Stimulated activated naive B cell treated with anti-CD40 and anti-IgM and Interleukin-4, amounts not matched to agents 10 μg/mL and 1 μg/mL and 100 μg/mL, for 72 hours (primary cell): ENCODE results near the gene NEAT1.
A peak's percentile ranks its signal among the peaks of the same experiment; 100 is the strongest.
"Not testable (repeated sequence)": the region's sequence is repeated elsewhere in the genome, so short reads cannot be mapped to it uniquely, and the experiment has no call there.

Experiments used
- ATAC-seq, 2 donors: fragments of 150-1000 bp; cut with Tn5 transposase; replicated peaks; 2 replicates each; pipeline ENCODE4 v1.10.0; 2021; ENCODE audit warnings: moderate library complexity in 1 of 2
- DNase-seq: peaks from one replicate; pipeline ENCODE4 v3.0.0; 2021
- H3K27ac Mint-ChIP-seq: one replicate; pipeline ENCODE4 v1.8.0; 2022; ENCODE audit warnings: mild to moderate bottlenecking, mixed read lengths
- H3K27me3 Mint-ChIP-seq, 2 donors: one replicate each; pipeline ENCODE4 v1.8.0; 2022; ENCODE audit warnings: mixed read lengths in 2 of 2
- H3K36me3 Mint-ChIP-seq, 2 donors: one replicate each; pipeline ENCODE4 v1.8.0; 2022; ENCODE audit warnings: mixed read lengths in 2 of 2, mild to moderate bottlenecking in 1 of 2
- H3K4me1 Mint-ChIP-seq, 2 donors: one replicate each; pipeline ENCODE4 v1.8.0; 2022; ENCODE audit warnings: mixed read lengths in 2 of 2, mild to moderate bottlenecking in 1 of 2
- H3K4me3 Mint-ChIP-seq, 2 donors: one replicate each; pipeline ENCODE4 v1.8.0; 2022; ENCODE audit warnings: mild to moderate bottlenecking in 2 of 2, mixed read lengths in 2 of 2, moderate library complexity in 1 of 2
- H3K9me3 Mint-ChIP-seq, 2 donors: one replicate each; pipeline ENCODE4 v1.8.0; 2022; ENCODE audit warnings: mixed read lengths in 2 of 2, mild to moderate bottlenecking in 1 of 2

The NEAT1 gene

DNA sequence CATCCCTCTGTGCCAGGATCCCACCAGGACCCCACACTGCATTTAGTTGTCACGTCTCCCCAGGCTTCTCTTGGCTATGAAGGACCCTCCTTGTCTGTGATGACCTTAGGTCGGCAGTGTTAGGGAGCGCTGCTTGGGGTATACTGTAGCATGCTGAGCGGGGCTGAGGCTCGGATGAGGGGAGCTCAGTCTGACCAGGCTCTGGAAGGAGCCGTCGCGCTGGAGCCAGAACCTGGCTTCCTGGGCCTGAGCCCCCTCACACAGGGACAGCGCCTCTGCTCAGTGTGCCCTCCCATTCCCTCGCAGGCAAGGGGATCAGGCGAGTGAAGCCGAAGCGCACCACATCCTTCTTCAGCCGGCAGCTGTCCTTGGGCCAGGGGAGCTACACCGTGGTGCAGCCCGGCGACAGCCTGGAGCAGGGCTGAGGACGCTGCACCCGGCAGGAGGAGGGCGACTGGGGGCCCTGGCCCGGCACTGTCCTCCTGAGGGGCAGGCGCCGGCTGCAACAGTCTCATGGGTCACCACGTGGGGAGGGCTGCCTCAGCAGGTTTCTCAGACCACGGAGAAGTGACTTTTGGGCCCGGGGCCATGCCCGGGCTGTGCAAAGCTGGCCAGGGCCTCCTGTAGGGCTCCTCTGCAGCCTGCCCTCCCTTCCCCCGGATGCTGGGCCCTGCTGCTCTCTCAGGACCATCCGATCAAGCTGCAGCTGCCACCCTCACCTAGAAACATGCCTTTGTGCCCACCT lies 11.5 kb upstream of the NEAT1 start:
- H3K4me3 Mint-ChIP-seq, result no peak overlapping the region
- ATAC-seq (no peak), DNase-seq (no peak)
- H3K4me1 Mint-ChIP-seq, result peaks cover 19 to 23% of the 10 kb centered on the region in 2 donors
- peaks cover 26 to 27% of the 10 kb centered on the region in 2 donors for H3K36me3 Mint-ChIP-seq
- H3K27ac Mint-ChIP-seq, result peak overlapping the region; percentile 56
- H3K9me3 Mint-ChIP-seq, result no peaks in the 10 kb centered on the region
- H3K27me3 Mint-ChIP-seq, result no peaks in the 10 kb centered on the region

DNA sequence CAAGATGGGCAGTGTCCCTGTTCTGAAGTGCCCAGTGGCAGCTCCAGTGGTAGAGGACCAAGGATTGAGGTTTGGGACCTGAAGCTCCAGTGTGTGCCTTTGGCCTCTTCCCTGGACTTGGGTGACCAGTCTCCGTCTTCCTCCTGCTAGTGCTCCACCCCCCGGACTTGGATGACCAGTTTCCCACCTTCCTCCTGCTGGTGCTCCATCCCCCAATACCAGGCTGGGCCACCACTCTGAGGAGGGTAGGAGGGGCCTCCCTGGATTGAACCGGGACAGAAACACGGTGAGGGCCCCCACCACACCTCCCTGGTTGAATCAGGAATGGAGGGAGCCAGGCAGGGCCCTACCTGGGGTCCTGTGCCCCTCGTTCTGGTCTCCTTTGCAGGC lies 10.9 kb upstream of the NEAT1 start:
- no peaks in the 10 kb centered on the region for H3K9me3 Mint-ChIP-seq
- H3K4me3 Mint-ChIP-seq, result no peak overlapping the region
- DNase-seq (no peak), ATAC-seq (no peak)
- H3K4me1 Mint-ChIP-seq, result peaks cover 24 to 28% of the 10 kb centered on the region in 2 donors
- H3K36me3 Mint-ChIP-seq, result peaks cover 26 to 27% of the 10 kb centered on the region in 2 donors
- H3K27me3 Mint-ChIP-seq, result no peaks in the 10 kb centered on the region
- no peak overlapping the region for H3K27ac Mint-ChIP-seq

DNA sequence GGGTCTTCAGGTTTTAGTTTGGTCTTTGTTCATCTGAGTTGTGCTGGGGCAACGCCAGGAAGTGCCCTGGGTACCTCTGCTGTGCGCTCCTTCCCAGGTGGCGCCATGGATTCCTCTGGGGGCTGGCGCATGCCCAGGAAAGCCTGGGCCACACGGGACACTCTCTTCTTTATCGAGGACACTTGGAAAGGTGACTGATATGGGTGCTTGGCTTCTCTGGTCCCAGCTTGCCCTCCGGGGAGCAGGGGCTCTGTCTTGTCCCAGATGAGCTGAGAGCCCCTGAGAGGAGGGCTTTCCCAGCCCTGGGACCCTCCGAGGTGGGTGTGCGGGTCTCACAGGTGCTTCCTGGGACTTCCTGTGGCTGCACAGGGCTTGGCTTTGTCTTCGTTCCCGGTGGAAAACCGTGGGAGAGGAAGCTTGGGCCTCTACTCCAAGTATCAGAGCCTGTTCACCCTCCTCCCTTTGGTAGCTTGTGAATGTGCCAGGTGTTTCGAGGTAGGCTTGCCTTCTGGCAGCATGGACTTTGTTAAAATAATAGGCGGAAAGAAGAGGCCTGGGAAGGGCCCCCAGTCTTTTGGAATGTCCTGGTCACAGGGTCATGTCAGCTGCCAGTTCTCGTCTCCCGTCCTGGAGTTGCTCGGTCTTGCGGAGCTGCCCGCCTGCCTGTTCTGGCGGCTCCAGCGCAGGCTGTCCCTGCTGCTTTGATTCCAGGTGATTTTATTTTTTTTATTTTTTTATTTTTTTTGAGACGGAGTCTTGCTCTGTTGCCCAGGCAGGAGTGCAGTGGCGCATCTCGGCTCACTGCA lies 10.1 kb upstream of the NEAT1 start:
- DNase-seq (no peak), ATAC-seq (no peak)
- Mint-ChIP-seq H3K4me1 (peaks cover 31 to 36% of the 10 kb centered on the region in 2 donors), H3K27ac (peak overlapping the region; percentile 42), H3K36me3 (peaks cover 27 to 29% of the 10 kb centered on the region in 2 donors), H3K9me3 (no peaks in the 10 kb centered on the region), H3K4me3 (no peak overlapping the region), H3K27me3 (no peaks in the 10 kb centered on the region)

DNA sequence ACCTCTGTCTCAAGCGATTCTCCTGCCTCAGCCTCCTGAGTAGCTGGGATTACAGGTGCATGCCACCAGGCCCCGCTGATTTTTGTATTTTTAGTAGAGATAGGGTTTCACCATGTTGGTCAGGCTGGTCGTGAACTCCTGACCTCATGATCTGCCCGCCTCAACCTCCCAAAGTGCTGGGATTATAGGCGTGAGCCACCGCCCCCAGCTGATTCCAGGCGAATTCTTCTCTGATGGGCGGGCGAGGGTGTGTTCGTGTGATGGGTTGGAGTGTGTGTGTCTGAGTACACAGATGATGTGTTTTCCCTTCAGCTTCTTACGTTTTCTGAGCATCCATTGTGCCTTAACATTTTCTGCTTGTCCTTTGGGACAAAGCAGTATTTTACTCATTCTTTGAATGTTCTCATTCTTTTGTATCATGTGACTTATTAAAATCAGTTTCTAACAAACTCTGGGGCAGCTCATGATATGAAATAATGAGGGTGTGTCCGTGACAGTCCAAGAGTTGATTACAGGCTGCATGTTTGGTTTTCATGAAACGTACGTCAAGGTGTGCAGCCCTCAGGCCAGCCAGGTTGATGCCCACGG lies 9.4 kb upstream of the NEAT1 start:
- ATAC-seq, H3K27ac Mint-ChIP-seq, DNase-seq, H3K27me3 Mint-ChIP-seq, H3K4me3 Mint-ChIP-seq, H3K9me3 Mint-ChIP-seq: not testable (repeated sequence)
- Mint-ChIP-seq H3K4me1 (peaks cover 35 to 43% of the 10 kb centered on the region in 2 donors), H3K36me3 (peaks cover 27 to 29% of the 10 kb centered on the region in 2 donors)

DNA sequence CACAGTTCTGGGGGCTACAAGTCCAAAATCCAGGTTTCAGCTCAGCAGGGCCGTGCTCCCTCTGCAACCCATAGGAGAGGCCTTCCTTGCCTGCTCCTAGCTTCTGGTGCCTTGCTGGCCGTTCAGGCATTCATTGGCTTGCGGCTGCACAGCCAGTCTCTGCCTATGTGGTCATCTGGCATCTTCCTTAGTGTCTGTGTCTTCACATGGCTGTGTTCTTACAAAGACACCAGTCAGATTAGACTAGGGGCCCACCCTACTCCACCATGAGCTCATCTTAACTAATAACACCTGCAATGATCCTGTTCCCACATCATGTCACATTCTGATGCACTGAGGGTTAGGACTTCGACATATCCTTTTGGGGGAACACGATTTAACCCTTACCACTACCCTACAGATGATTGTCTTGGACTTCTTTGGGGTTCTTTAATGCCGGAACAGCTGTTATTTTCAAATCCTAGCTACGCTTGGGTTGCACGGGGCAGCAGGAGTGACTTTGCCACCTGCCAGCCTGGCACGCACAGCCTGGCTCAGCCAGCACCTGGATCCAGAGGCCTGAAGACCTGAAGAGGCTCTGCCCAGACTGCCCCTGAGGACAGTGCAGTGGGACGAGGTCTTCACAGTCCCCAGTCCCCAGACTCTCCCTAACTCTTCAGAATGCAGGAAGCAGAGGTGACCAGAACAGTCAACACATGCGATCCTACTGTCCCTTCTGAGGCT lies 7.7 kb upstream of the NEAT1 start:
- ATAC-seq (no peak), DNase-seq (no peak)
- Mint-ChIP-seq H3K4me1 (peaks cover 40 to 54% of the 10 kb centered on the region in 2 donors), H3K27me3 (no peaks in the 10 kb centered on the region), H3K36me3 (peaks cover 19 to 22% of the 10 kb centered on the region in 2 donors), H3K4me3 (peak overlapping the region in 1 of 2 donors; percentile 84), H3K9me3 (no peaks in the 10 kb centered on the region), H3K27ac (no peak overlapping the region)

DNA sequence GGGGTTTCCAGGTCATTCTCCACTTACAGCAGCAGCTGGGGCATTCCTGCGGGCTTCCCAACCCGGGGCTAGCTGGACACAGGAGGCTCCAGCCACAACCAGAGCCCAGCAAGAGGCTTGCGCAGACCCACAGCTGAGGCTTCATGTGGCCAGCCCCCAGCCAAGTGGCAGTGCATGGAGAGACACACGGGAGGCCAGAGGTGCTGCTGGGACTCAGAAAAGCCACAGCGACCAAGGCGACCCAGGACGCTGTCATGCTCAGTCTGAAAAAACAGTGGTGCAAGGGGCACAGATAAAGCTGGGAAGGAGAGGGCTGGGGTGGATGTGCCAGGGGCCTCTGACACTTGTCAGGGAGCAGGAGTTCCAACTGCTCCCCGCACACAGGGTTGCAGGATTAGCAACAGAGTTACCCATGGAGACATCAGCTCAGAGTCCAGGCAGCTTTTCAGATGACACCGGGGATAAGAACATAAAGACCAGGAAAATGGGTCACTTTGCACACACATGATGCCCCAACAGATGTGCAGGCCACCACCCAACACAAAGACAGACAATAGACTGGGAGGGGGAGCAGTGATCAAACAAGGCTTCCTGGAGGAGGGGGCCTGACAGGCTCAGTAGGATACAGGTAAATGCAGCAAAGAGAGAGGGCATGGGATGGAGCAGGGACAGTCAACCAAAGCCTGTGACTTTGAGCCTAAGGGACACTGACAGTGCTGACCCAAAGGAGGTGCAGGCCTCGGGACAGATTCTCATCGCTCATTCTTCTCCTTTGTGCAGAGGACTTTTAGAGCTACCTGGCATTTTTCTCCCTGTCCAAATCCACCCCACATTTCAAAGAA lies 6.9 kb upstream of the NEAT1 start:
- no peak for DNase-seq
- Mint-ChIP-seq H3K27me3 (no peaks in the 10 kb centered on the region), H3K27ac (peak overlapping the region; percentile 88), H3K9me3 (no peaks in the 10 kb centered on the region), H3K4me1 (peaks cover 42 to 59% of the 10 kb centered on the region in 2 donors), H3K4me3 (peak overlapping the region; percentile 84 to 96), H3K36me3 (peaks cover 19 to 21% of the 10 kb centered on the region in 2 donors)
- ATAC-seq, result no peak

- Mint-ChIP-seq H3K4me1 (peaks cover 47 to 65% of the 10 kb centered on the region in 2 donors), H3K27me3 (no peaks in the 10 kb centered on the region), H3K4me3 (peak overlapping the region; percentile 84 to 96), H3K9me3 (no peaks in the 10 kb centered on the region), H3K27ac (peak overlapping the region; percentile 100), H3K36me3 (peaks cover 16 to 17% of the 10 kb centered on the region in 2 donors)
- DNase-seq (peak; percentile 89), ATAC-seq (peak; percentile 38)
Observed at GRCh38 chr11:65416341-65416824, 6.2 kb upstream of the NEAT1 start.

DNA sequence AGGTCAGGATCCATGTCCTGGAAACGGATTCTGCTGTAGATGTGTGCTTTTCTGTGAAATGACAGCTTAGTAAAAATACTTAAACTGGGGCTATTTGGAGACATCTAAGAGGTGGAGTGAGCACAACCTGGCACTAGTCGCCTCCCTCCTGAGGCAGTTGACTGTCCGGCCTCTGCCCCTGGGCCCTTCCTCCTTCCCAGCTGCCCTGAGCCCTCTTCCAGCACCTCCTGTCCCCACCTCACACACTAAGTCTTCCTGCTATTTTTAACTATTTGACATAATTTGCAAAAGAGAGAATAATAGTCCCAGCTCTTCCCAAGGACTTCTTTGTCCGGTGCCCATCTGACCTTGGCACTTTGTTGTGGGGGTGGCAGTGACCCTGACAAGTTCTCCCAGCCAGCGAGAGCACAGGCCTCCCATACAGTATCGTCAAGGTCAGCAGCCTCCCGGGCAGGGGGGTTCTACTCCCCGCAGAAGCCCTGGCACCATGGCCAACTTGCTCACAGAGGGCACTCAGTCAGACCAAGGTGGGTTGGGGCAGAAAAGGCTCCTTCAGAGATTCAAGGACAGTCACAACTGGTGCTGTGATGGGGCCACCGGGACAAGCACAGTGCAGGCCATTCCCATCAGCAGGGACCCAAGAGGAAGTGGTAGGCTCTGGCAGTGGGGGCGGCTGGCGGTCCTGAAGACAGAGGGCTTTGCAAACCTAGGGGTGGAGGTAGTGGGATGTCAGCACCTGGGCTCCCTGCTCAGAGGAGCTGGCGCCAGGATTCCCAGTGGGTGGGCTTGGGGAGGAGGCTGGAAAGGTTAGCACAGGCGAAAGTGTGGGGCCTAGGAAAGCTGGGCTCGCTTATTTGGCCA lies 5.5 kb upstream of the NEAT1 start:
- peak; percentile 39 for DNase-seq

DNA sequence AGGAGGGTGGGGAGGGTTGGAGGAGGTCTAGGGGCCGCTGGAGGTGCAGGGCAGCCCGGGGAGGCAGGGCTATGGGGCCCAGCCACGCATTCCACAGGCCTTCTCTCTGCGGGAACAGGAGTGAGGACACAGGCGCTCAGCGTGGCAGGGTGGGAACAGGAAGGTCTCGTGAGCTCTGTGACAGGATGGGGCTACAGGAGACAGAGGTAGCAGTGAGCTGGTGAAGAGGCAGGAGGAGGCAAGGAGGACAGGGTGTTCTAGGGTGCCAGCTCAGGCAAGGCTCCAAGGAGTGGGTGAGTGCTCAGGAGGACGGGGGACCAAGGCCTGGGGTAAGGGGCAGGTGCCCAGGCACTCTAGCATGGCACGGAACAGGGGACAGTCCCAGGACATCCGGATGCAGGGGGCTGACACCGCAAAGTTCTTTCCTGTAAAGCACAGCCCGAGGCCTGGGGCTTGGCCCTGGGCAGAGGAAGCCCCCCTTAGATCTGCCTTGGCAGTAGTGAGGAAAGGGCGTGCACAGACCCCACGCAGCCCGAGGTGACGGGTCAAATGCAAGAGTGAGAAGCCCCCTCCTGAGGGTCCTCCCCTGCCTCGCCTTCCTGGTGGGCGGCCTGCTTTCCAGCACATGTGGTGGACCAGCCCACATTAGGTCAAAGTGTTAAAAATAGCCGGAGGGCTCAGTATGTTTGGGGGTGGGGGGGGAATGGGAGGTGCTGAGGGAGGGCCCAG lies 4.7 kb upstream of the NEAT1 start:
- Mint-ChIP-seq H3K36me3 (peaks cover 12 to 19% of the 10 kb centered on the region in 2 donors), H3K27me3 (peaks cover 5 to 6% of the 10 kb centered on the region in 2 donors), H3K4me1 (peaks cover 51 to 79% of the 10 kb centered on the region in 2 donors), H3K4me3 (peak overlapping the region; percentile 84 to 96), H3K27ac (peak overlapping the region; percentile 100), H3K9me3 (no peaks in the 10 kb centered on the region)
- DNase-seq (peak; percentile 66), ATAC-seq (peak; percentile 3 to 8)

More for the DNA sequence above, 5.5 kb upstream of the NEAT1 start:
- H3K4me3 Mint-ChIP-seq, result peak overlapping the region; percentile 84 to 96
- no peaks in the 10 kb centered on the region for H3K27me3 Mint-ChIP-seq
- peak overlapping the region; percentile 100 for H3K27ac Mint-ChIP-seq
- no peaks in the 10 kb centered on the region for H3K9me3 Mint-ChIP-seq
- peaks cover 46 to 71% of the 10 kb centered on the region in 2 donors for H3K4me1 Mint-ChIP-seq
- H3K36me3 Mint-ChIP-seq, result peaks cover 12 to 14% of the 10 kb centered on the region in 2 donors
- ATAC-seq, result no peak

DNA sequence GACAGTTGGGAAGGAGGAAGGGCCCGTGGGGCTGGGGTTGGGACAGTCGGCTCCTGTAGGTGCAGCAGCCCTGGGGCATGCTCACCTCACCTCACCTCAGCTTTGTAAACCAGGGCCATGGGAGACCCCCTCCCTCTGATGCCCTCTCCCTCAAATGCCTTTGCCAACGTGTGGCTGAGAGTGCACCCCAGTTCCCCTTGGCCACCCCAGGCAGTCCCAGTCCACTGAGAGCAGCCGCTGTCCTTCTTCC lies 4.2 kb upstream of the NEAT1 start:
- H3K4me3 Mint-ChIP-seq, result peak overlapping the region; percentile 84 to 96
- no peak for DNase-seq
- ATAC-seq, result peak; percentile 5 to 10
- no peaks in the 10 kb centered on the region for H3K9me3 Mint-ChIP-seq
- H3K4me1 Mint-ChIP-seq, result peaks cover 53 to 84% of the 10 kb centered on the region in 2 donors
- peaks cover 13 to 20% of the 10 kb centered on the region in 2 donors for H3K36me3 Mint-ChIP-seq
- H3K27me3 Mint-ChIP-seq, result peaks cover 7 to 8% of the 10 kb centered on the region in 2 donors
- peak overlapping the region; percentile 100 for H3K27ac Mint-ChIP-seq

DNA sequence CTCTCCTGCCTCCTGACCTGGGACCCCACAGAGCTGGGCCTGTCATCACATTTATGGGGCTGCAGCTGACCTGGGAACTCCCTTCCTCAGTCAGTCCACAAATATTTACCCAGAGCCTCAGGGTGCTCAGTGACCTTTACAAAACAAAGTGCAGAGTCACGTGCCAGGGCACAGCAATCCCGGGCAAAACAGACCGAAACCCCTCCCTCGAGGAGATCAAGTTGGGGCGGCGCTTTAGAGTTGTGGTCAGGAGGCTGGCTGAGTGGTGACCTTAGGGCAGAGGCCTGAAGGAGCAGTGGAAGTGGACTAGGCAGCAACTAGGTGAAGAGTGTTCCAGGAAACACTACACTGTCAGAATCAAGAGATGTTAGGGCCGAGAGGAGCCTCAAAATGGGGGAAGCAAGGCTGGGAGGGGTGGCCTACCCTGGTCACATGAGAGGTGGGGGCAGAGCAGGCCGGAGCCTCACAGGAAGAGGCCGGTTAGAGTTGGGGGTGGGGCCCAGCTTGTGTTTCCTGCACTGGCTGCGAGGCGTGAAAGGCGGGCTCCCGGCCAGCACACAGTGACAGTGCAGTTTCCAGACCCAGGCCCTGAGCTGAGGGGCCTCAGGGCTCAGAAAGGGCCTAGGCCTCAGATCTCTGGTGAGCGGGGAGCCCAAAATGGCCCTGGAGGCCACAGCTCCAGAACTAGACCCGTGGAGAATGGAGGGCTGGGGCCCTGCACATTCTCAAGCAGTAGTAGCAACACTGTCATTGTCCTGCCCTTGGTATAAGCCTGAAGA lies 3.7 kb upstream of the NEAT1 start:
- Mint-ChIP-seq H3K4me3 (peak overlapping the region; percentile 84 to 96), H3K36me3 (peaks cover 18 to 24% of the 10 kb centered on the region in 2 donors), H3K4me1 (peaks cover 56 to 89% of the 10 kb centered on the region in 2 donors), H3K27ac (peak overlapping the region; percentile 100), H3K9me3 (no peaks in the 10 kb centered on the region), H3K27me3 (peaks cover 7 to 8% of the 10 kb centered on the region in 2 donors)
- ATAC-seq, result peak; percentile 54
- DNase-seq, result peak; percentile 94
